Measurements from ENCODE around the gene DNASE2B. TPM values are rescaled to one million over a fixed set of nuclear protein-coding genes. Genes with fewer than 3 reads are reported as not detected.
A peak's percentile ranks its signal among the peaks of the same experiment; 100 is the strongest.

DNASE2B gene
- total RNA-seq, 1 experiment from 2014 or later, result not detected

DNA sequence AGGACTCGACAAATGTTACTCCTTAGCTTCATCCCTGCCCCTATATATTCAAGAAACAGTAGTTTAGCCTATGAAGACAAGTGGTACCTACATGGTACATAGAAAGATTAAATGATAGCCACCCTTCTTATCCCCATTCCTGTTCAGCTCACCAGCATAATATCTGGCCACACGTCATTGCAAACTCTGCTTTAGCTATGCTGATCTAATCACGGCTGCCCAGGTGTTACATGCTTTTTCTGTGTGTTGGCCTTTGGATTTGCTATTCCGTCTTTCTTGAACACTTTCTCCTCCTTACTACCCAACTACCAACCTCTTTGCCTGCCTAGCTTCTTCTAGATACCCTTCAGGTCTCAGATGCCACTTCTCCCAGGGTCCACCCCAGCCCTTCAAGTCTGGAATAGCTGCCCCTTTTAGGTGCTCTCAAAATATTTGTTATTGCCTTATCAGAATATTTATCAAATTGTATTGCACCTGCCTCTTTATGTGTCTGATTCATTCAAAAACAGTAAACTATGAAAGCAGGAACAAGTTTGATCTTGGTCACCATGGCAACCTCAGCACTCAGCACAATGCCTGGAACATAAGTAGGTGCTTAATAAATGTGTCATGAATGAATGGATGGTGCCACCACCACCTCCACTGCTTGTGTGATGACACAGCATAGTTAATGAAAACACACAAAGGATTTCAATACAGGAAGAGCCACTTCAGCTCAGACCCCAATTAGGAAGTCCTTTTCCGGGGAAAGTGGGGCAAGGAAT is 11.4 kb upstream of the DNASE2B start:
- H2BK5ac ChIP-seq (ENCODE audit: insufficient read length, low read length), result no peak overlapping the region
- Mint-ChIP-seq H3K27me3 (ENCODE audit: low read depth) (no peaks in the 10 kb centered on the region; the same call in 1 of the 2 replicates), H3K9me3 (no peaks in the 10 kb centered on the region), H3K4me3 (no peak overlapping the region), H3K27ac (peak overlapping the region in 1 of 3 experiments; percentile 4; a peak in 2 of 7 replicates), H3K36me3 (ENCODE audit: insufficient read depth in 1 of 3, low read depth in 3 of 3) (no peaks in the 10 kb centered on the region), H3K4me1 (peaks cover 13 to 17% of the 10 kb centered on the region in 2 experiments)
- H3K4ac ChIP-seq (ENCODE audit: low read depth, low read length), result no peak overlapping the region
- H3T11ph ChIP-seq (ENCODE audit: low read length), result no peak overlapping the region
- no CpG with 5 or more reads among the region's 5 CpGs for WGBS (ENCODE audit: extremely low coverage, insufficient read length, low lambda C conversion rate)
- no peaks in the 10 kb centered on the region for H3K79me1 ChIP-seq (ENCODE audit: insufficient read depth, low read depth, low read length, poor library complexity, severe bottlenecking)
- no peak for DNase-seq
- no peak overlapping the region for H3K56ac ChIP-seq (ENCODE audit: insufficient read length, low read depth, low read length)
- no peaks in the 10 kb centered on the region for H3K79me2 ChIP-seq (ENCODE audit: insufficient read depth, low read length)
- no peak overlapping the region for H4K91ac ChIP-seq (ENCODE audit: insufficient read length, low read depth, low read length)
- no peak overlapping the region for H4K8ac ChIP-seq (replicated peaks; ENCODE audit: insufficient read length, low read depth, low read length)
- no peak overlapping the region for H3K27ac ChIP-seq (ENCODE audit: insufficient read length, low read depth, low read length)
- no peak overlapping the region for H3K4me2 ChIP-seq (ENCODE audit: insufficient read depth, insufficient read length, low read length)
- no peak overlapping the region for H2AFZ ChIP-seq (ENCODE audit: low read length)
- no peaks in the 10 kb centered on the region for H4K20me1 ChIP-seq (ENCODE audit: control insufficient read depth, insufficient read depth, insufficient read length)
- H3K18ac ChIP-seq (ENCODE audit: insufficient read length, low read depth, low read length), result no peak overlapping the region
- H3K23me2 ChIP-seq (ENCODE audit: insufficient read length, low read depth, low read length, poor library complexity, severe bottlenecking), result no peaks in the 10 kb centered on the region
- no peak overlapping the region for H3K9ac ChIP-seq (ENCODE audit: extremely low read depth, insufficient read length, low read length)
- H3K27me3 ChIP-seq (ENCODE audit: insufficient read depth, low read length), result no peaks in the 10 kb centered on the region; the same call in 1 of the 2 replicates
- TF ChIP-seq, protein P1, sequence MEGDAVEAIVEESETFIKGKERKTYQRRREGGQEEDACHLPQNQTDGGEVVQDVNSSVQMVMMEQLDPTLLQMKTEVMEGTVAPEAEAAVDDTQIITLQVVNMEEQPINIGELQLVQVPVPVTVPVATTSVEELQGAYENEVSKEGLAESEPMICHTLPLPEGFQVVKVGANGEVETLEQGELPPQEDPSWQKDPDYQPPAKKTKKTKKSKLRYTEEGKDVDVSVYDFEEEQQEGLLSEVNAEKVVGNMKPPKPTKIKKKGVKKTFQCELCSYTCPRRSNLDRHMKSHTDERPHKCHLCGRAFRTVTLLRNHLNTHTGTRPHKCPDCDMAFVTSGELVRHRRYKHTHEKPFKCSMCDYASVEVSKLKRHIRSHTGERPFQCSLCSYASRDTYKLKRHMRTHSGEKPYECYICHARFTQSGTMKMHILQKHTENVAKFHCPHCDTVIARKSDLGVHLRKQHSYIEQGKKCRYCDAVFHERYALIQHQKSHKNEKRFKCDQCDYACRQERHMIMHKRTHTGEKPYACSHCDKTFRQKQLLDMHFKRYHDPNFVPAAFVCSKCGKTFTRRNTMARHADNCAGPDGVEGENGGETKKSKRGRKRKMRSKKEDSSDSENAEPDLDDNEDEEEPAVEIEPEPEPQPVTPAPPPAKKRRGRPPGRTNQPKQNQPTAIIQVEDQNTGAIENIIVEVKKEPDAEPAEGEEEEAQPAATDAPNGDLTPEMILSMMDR (conservative IDR thresholded peaks at IDR 0.05), result no peak
- H2BK20ac ChIP-seq (ENCODE audit: low read depth, low read length, poor library complexity, severe bottlenecking), result no peak overlapping the region
- H3K23ac ChIP-seq (ENCODE audit: insufficient read length, low read depth, low read length), result no peak overlapping the region
- H3K14ac ChIP-seq (ENCODE audit: insufficient read depth, low read length), result no peak overlapping the region
- H2AK5ac ChIP-seq (ENCODE audit: insufficient read length, low read length), result no peak overlapping the region
- no peak overlapping the region for H4K5ac ChIP-seq (ENCODE audit: insufficient read length, low read depth, low read length)
- H2BK15ac ChIP-seq (ENCODE audit: low read depth, low read length), result no peak overlapping the region
- H2BK120ac ChIP-seq (ENCODE audit: low read depth, low read length, poor library complexity, severe bottlenecking), result no peak overlapping the region
- H3K4me1 ChIP-seq (ENCODE audit: insufficient read depth, low read length), result no peaks in the 10 kb centered on the region; the same call in 1 of the 2 replicates
- no peaks in the 10 kb centered on the region for H3K9me3 ChIP-seq (ENCODE audit: control insufficient read depth, low read depth, low read length)
- no peak overlapping the region for H2BK12ac ChIP-seq (ENCODE audit: insufficient read length, low read depth, low read length)

Data from H9 (cell line).